Stimulated activated CD8-positive, alpha-beta memory T cell treated with anti-CD3 and anti-CD28 coated beads, Interleukin-2, amount 100 ng/mL, for 48 hours (primary cell): Measurements from ENCODE around the gene COL23A1.

Source experiments
- DNase-seq, 2 donors: peaks; one replicate each; pipeline ENCODE4 v3.0.0-alpha.2; 2020; ENCODE audit warnings: low read depth in 2 of 2

The COL23A1 gene

GRCh38 chr5:178225174-178225573, 365.0 kb downstream of the COL23A1 start:
- DNase-seq: no peak

GRCh38 chr5:178224403-178224802, 365.8 kb downstream of the COL23A1 start:
- no peak for DNase-seq

- no peak for DNase-seq
These were observed 366.3 kb downstream of the COL23A1 start for GRCh38 chr5:178223828-178224335.

GRCh38 chr5:178223196-178223773, 366.9 kb downstream of the COL23A1 start:
- DNase-seq: no peak

- DNase-seq: no peak
These were observed 367.9 kb downstream of the COL23A1 start for GRCh38 chr5:178222292-178222691.

- DNase-seq: no peak
These were observed 368.3 kb downstream of the COL23A1 start for GRCh38 chr5:178221853-178222252.

GRCh38 chr5:178221282-178221681, 368.9 kb downstream of the COL23A1 start:
- no peak for DNase-seq

- no peak for DNase-seq
These were observed 371.4 kb downstream of the COL23A1 start for GRCh38 chr5:178218827-178219226.

- no peak for DNase-seq
These were observed 371.9 kb downstream of the COL23A1 start for GRCh38 chr5:178218237-178218776.

GRCh38 chr5:178216779-178217178, 373.4 kb downstream of the COL23A1 start:
- DNase-seq: no peak

- no peak for DNase-seq
These were observed 374.1 kb downstream of the COL23A1 start for GRCh38 chr5:178216088-178216534.

- DNase-seq: no peak
These were observed 374.8 kb downstream of the COL23A1 start for GRCh38 chr5:178215280-178216002.

- no peak for DNase-seq
These were observed 375.9 kb downstream of the COL23A1 start for GRCh38 chr5:178214160-178214803.

GRCh38 chr5:178213748-178214151, 376.4 kb downstream of the COL23A1 start:
- DNase-seq: no peak

- DNase-seq: no peak
These were observed 377.2 kb downstream of the COL23A1 start for GRCh38 chr5:178213003-178213461.

GRCh38 chr5:178212241-178213002, 377.8 kb downstream of the COL23A1 start:
- DNase-seq: no peak

- DNase-seq: no peak
These were observed 378.8 kb downstream of the COL23A1 start for GRCh38 chr5:178211095-178212048.

GRCh38 chr5:178210686-178211085, 379.5 kb downstream of the COL23A1 start:
- no peak for DNase-seq

GRCh38 chr5:178210073-178210535, 380.1 kb downstream of the COL23A1 start:
- no peak for DNase-seq

- DNase-seq: no peak
These were observed 380.7 kb downstream of the COL23A1 start for GRCh38 chr5:178209334-178210072.
